AG08396 (cell line): ENCODE measurements around the gene TIMM21.
A peak's percentile ranks its signal among the peaks of the same experiment; 100 is the strongest.

ENCODE experiments used
- DNase-seq: peaks from one replicate; pipeline ENCODE4 v3.0.0; 2012; ENCODE audit warnings: low spot score, mixed read lengths

TIMM21 gene

GRCh38 chr18:74147779-74148542, at the start of gene TIMM21, which contains the start of gene FBXO15:
TSS of gene TIMM21 (plus strand) at chr18:74148523. CDS start at chr18:74148809, 286 bp downstream.
TSS of gene FBXO15 (minus strand) at chr18:74147834. CDS start at chr18:74147785, 49 bp downstream.
- DNase-seq, result peak; percentile 95

- DNase-seq, result no peak
Observed at GRCh38 chr18:74108460-74108859, 39.9 kb upstream of the TIMM21 start.

GRCh38 chr18:74110149-74110548, 38.2 kb upstream of the TIMM21 start:
- DNase-seq, result no peak

- no peak for DNase-seq
Observed at GRCh38 chr18:74110976-74111375, 37.3 kb upstream of the TIMM21 start.

GRCh38 chr18:74113711-74114110, 34.6 kb upstream of the TIMM21 start:
- DNase-seq, result no peak

- no peak for DNase-seq
Observed at GRCh38 chr18:74114116-74114515, 34.2 kb upstream of the TIMM21 start.

- DNase-seq, result peak; percentile 68
Observed at GRCh38 chr18:74115046-74115445, 33.3 kb upstream of the TIMM21 start.

- DNase-seq, result no peak
Observed at GRCh38 chr18:74116633-74117554, 31.4 kb upstream of the TIMM21 start.

- DNase-seq, result no peak
Observed at GRCh38 chr18:74123200-74123599, 25.1 kb upstream of the TIMM21 start.

GRCh38 chr18:74124642-74125041, 23.7 kb upstream of the TIMM21 start:
- no peak for DNase-seq

- no peak for DNase-seq
Observed at GRCh38 chr18:74126684-74127655, 21.4 kb upstream of the TIMM21 start.

GRCh38 chr18:74128159-74128558, 20.2 kb upstream of the TIMM21 start:
- DNase-seq, result no peak

GRCh38 chr18:74131124-74131523, 17.2 kb upstream of the TIMM21 start:
- DNase-seq, result no peak

GRCh38 chr18:74132201-74132600, 16.1 kb upstream of the TIMM21 start:
- no peak for DNase-seq

GRCh38 chr18:74137920-74138538, 10.3 kb upstream of the TIMM21 start:
- no peak for DNase-seq

GRCh38 chr18:74139411-74139810, 8.9 kb upstream of the TIMM21 start:
- no peak for DNase-seq

- peak; percentile 38 for DNase-seq
Observed at GRCh38 chr18:74139888-74140287, 8.4 kb upstream of the TIMM21 start.

- DNase-seq, result no peak
Observed at GRCh38 chr18:74140582-74140981, 7.7 kb upstream of the TIMM21 start.

GRCh38 chr18:74141667-74142066, 6.7 kb upstream of the TIMM21 start:
- no peak for DNase-seq

GRCh38 chr18:74142252-74142651, 6.1 kb upstream of the TIMM21 start:
- DNase-seq, result no peak

- DNase-seq, result peak; percentile 63
Observed at GRCh38 chr18:74146756-74147155, 1.6 kb upstream of the TIMM21 start.

GRCh38 chr18:74147491-74147778, 888 bp upstream of the TIMM21 start:
- no peak for DNase-seq
